G401 (cell line): ENCODE data around the gene TOGARAM2. TPM values are rescaled to one million over a fixed set of nuclear protein-coding genes. Genes with fewer than 3 reads are reported as not detected.
"Not testable (repeated sequence)": the region's sequence is repeated elsewhere in the genome, so short reads cannot be mapped to it uniquely, and the experiment has no call there.

Experiments
- DNase-seq: peaks from one replicate; pipeline ENCODE4 v3.0.0-alpha.2; 2015; ENCODE audit warnings: low spot score
- in situ Hi-C: cut with HindIII; loops from 2 replicates; pipeline ENCODE4 v1.10.0; 2016; ENCODE audit warnings: low sequenced_read_pairs, mixed read lengths
- total RNA-seq: library from RNA; depleted of rRNA; stranded (reverse); fragments of >200 nt; shearing (Covaris generic); gene quantifications from 2 replicates; pipeline ENCODE4 v1.2.3, GENCODE V29; 2014

TOGARAM2 gene
- total RNA-seq, 1 experiment from 2014 or later: 2.7 TPM

DNA sequence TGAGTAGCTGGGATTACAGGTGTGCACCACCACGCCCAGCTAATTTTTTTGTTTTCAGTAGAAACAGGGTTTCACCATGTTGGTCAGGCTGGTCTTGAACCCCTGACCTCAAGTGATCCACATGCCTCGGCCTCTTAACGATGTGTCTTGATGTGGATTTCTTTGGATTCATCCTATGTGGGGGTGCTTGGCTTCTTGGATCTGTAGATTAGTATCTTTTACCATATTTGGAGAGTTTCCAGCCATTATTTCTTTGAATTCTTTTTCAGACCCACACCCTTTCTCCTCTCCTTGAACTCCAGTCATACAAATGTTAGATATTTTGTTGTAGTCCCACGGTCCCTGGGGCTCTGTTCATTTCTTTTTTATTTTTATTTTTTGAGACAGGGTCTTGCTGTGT lies 6.8 kb upstream of the TOGARAM2 start:
- no peak for DNase-seq
- in situ Hi-C loops: no loop called here

- in situ Hi-C loops: no loop called here
- DNase-seq: no peak
These were observed 5.4 kb upstream of the TOGARAM2 start for GRCh38 chr2:28975671-28976070.

DNA sequence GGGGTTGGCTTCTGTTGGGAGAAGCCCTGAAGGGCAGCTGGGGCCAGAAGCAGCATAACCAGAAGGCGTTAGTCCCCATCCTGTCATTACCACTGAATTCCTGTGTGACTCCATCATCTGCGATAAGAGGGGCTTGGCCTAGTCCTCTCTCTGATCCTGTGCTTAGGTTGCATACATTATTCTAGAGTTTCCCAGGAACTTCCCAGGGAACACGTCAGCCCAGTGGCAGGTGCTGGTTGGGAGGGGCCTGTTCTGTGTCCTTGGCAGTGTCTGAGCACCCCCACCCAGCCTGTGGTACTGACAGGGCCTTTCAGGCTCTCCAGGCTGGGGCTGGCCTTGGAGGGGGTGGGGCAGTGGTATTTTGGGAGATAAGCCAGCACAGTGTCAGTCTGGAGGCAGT lies 4.5 kb upstream of the TOGARAM2 start:
- no peak for DNase-seq
- in situ Hi-C loops: no loop called here

DNA sequence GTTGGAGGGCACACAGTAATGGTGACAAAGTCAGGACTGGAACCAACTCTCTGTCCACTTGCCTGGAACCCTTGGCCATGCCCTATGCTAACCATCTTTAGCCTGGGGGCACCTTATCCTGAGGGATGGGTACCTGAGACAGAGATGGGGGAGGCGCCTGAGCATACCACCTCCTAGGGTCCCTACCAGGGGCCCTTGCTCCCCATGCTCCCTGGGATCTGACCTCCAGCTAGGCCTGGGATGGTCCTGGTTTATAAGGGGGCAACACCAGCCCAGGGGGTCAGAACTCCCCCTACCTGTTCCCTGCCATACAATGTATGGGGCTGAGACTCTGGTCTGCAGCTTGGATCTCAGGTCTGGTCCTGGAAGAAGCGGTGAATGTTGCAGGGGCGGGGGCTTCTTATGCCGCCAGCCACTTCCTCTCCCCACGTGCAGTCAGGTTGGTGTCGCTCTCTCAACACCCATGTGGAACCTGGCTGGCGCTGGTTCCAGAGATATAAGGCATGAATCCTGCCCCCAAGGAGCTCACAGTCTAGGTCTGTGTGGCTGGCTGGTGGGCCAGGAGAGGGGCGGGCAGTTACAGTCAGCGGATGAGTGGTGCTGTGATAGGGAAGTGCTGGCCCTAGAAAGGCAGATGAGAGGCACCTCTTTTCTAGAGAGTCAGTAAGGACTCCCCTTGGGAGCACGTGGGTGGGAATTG lies 3.8 kb upstream of the TOGARAM2 start:
- in situ Hi-C loops: no loop called here
- no peak for DNase-seq

DNA sequence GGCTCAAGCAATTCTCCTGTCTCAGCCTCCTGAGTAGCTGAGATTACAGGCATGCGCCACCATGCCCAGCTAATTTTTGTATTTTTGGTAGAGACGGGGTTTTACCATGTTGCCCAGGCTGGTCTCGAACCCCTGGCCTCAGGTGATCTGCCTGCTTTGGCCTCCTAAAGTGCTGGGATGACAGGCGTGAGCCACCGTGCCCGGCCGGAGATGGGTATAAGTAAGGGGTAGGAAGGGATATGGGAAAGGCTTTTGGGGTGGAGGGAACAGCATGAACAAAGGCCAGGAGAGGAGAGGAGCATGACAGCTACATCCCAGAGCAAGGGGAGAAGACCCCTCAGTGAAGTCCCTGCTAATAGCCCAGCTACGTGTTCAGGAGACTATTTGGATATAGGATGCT lies 3.1 kb upstream of the TOGARAM2 start:
- DNase-seq, in situ Hi-C loops: not testable (repeated sequence)

GRCh38 chr2:28978606-28979005 lies 2.5 kb upstream of the TOGARAM2 start:
- DNase-seq: no peak
- in situ Hi-C loops: no loop called here

DNA sequence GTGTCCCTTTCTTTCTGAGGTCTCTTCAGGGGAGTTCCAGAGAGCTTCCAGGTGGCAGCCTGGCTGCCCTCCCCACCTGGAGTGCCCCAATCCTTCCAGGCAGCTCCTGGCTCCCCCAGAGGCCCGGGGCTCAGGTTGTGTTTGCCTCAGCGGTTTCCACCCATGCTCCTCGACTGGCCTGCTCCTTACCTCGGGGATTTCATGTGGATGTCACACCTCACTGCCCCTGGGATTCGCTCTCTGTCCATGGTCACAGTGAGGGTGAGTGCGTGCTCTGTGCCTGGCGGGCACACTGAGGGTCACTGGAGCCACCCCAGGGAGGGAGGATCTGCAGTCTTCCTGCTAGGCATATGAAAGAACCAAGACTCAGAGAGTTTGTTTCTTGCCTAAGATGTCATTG lies 2.1 kb upstream of the TOGARAM2 start:
- no peak for DNase-seq
- in situ Hi-C loops: no loop called here

GRCh38 chr2:28979576-28980366 lies 1.3 kb upstream of the TOGARAM2 start:
- in situ Hi-C loops: no loop called here
- no peak for DNase-seq

DNA sequence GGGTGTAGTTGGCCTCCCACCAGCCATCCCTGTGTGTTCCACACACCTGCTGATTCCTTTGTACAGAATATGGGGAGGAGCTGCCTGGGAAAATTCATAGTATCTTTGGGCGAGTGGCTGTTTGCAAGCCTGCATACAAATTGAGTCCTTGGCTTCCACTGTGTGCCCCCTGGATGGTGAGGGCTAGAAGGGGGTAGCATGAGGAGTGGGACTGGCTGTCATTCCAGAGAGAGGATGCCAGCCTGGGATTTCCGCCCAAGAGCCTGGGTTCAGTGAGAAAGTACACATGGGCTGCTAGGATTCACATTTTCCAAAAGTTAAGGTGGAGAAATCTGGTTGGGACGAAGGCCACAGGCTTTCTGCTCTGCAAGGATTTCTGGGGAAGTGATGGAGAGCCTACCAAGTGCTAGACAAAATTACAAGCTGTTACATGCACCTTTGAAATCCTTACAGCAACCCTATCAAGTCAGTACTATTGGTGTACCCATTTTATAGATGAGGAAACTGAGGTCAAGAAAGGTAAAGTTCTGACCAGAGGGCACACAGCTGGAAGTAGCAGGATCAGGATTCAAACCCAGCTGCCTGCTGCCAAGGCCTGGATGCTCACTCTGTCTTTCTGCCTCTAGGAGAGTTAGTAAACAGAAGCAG lies 606 bp upstream of the TOGARAM2 start:
- DNase-seq: no peak
- in situ Hi-C loops: no loop called here

DNA sequence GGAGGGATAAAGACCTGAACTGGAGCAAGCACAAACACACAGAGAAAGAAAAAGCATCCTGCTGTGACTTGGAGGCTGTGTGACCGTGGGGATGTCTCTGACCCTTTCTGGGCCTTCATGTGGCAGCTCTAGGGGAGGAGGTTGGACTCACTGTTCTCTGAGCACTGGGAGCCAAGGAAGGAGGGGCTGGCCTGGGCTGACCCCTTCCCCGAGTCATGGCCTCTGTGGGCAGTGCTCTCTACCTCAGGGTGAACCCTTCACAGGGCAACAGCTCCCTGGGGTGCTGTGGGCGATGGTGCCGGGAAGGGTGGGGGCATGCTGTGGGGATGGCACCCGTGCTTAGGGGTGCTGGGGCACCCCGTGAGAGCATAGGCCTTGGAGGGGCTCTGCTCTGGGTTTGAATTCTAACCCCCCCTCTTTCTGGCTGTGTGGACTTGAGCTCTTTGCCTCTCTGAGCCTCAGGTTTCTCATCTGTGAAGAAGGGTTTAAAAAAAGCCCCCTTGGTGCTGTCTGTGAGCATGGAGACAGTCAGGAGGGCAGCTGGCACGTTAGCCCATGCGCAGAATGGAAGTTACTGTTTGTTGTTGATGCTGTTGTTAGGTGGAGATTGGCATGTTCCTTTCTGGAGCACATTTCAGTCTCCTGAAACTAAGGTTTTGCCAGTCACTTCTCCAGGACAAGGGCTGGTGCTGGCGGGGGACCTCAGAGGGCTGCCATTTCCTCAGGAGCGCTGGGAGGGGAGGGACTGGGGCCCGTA lies 700 bp downstream of the TOGARAM2 start:
- in situ Hi-C loops: no loop called here
- DNase-seq: no peak

- no peak for DNase-seq
These were observed 1.4 kb downstream of the TOGARAM2 start for GRCh38 chr2:28982381-28982950.

GRCh38 chr2:28986429-28986828 lies 5.3 kb downstream of the TOGARAM2 start:
- in situ Hi-C loops: no loop called here
- no peak for DNase-seq

More at GRCh38 chr2:28982381-28982950, 1.4 kb downstream of the TOGARAM2 start:
- in situ Hi-C loops: no loop called here

DNA sequence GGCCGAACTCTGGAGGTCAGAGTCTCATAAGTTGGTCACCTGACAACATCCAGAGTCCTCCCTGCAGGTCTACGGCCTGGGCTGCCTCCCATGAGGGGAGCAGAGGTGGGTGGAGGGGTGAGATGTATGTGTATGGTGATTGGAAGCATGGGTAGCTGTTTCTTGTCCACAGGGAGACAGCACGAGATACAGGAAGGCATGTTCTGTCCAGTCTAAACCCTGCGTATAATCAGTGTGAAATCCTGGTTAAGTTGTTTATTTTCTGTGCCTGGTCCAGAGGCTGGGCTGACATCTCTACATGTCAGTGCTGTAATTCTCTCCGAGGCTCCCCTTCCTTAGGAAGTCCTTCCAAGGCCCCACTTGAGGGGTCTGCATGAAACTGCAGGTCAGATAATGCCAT lies 8.9 kb downstream of the TOGARAM2 start:
- in situ Hi-C loops: no loop called here
- DNase-seq: no peak

GRCh38 chr2:28990445-28990844 lies 9.3 kb downstream of the TOGARAM2 start:
- DNase-seq: no peak
- in situ Hi-C loops: no loop called here

DNA sequence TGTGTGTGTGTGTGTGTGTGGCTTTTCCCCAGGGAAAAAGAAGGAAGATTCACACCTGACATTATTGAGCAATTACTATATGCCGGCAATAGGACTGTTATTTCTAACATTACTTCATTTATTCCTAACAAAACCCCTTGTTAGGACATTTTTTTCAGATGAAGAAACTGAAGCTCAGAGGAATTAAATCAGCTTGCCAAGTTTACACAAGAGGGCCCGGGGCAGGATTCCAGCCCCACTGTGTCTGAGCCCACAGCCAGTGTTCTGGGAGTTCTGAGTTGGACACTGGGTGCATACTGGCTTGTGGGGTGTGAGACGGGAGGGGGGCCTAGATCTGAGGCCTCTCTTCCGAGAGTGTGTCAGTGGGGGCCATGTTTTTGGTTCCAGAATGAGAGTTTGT lies 9.9 kb downstream of the TOGARAM2 start:
- in situ Hi-C loops: no loop called here
- no peak for DNase-seq

DNA sequence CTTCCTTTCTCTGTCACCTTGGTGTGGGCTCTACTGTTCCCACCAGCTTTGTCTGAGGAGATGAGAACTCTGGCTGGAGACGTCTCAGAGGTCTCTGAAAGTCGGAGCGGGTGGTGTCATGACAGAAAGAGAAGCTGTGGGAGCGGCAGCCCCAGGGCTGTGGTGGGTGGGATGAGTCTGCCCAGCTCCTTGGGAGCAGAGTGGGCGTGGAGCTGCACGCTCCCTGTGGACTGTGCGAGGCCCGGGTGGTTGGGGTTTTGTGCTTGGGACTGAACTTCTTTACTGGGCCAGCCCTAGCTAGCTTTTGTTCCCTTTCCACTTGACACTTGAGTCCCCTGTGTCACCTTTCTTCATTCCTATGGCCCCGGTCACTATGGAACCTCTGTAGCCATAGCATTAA lies 10.4 kb downstream of the TOGARAM2 start:
- in situ Hi-C loops: no loop called here
- no peak for DNase-seq

GRCh38 chr2:28993206-28993960 lies 12.3 kb downstream of the TOGARAM2 start:
- in situ Hi-C loops: no loop called here
- no peak for DNase-seq

DNA sequence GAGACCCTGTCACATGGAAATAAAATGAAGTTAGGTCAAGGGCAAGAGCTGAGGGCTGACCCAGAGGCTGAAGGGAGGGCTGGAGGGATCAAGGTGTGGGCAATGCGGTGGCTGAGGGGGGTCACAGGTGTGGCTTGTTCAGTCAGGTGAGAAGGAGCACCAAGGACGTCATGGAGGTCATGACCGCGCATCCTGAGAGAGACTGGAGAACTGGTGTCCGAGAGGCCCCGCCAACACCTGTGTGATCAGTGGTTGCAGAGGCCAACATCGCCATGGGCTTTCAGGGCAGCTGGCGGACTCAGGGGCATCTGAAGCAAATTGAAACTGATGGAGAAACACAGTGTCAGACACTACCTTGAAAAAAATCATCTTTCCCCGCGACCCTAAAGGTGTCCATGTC lies 13.0 kb downstream of the TOGARAM2 start:
- in situ Hi-C loops: no loop called here

GRCh38 chr2:28994679-28995078 lies 13.6 kb downstream of the TOGARAM2 start:
- in situ Hi-C loops: no loop called here
- no peak for DNase-seq

More for the DNA sequence above, 13.0 kb downstream of the TOGARAM2 start:
- DNase-seq: no peak
